Stimulated activated CD8-positive, alpha-beta memory T cell treated with anti-CD3 and anti-CD28 coated beads, Interleukin-15, amount 100 ng/mL, for 1 hour (primary cell): ENCODE results near the gene TAF3.

Experiments
- DNase-seq: peaks from one replicate; pipeline ENCODE4 v3.0.0-alpha.2; 2020; ENCODE audit warnings: low read depth

TAF3 gene

DNA sequence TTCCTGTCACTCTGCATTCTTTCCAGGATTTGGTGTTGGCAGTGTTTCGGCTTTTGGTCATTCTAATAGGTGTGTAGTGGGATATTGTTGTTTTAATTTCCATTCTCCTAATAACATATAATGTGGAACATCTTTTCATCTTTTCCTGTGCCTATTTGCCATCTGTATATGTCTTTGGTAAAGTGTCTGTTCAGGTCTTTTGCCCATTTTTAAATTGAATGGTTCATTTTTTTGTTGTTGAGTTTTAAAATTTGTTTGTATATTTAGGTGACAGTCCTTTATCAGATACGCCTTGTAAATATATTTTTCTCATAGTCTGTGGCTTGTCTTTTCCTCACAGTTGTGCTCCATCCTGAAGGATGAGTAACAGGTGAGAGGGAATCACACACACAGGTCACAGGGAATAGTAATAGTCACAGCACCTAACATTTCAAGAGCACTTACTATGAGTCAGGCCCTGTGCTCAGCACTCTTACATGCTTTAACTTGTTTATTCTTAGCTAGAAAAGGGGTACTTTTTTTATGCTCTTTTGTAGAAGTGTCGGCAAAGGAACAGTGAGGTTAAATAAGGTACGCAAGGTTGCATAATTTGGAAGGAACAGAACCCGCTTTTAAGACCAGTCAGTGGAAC lies 119.1 kb downstream of the TAF3 start:
- DNase-seq, result no peak

DNA sequence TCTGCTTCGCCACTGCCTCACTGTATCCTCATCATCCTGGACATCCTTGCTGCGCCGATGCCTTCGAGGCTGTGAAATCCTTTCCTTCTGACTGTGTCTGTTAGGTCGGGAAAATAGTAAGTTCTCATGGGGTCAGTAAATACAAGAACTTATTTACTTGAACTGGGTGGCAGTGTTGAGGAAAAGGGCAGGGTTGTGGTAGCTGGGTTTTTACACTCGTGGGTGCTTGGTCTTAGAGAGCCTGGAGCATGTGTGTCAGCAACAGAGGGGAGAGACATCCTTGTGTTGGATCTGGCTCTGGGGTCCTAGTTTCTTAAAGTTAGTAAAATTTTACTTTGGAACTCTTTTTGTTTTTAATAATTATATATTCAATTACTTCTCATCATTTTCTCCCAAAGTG lies 123.3 kb downstream of the TAF3 start:
- no peak for DNase-seq

DNA sequence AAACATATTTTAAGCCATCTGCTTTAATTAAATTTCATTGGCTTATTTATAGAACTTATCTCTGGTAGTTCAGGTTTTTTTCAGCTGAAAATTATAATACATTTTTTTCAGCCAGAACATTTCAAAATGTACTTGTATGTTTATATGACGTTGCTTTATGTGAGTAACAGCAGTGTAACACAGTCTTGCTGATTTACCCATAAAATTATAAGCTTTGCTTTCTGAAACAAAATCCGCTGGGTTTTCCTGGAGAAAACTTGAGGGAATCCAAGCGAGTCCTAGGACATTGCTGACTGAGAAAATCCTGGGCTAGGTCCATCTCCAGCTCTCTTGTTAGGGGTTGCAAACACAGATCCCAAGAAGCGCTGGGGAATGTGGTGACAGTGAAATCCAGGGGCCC lies 124.0 kb downstream of the TAF3 start:
- no peak for DNase-seq

DNA sequence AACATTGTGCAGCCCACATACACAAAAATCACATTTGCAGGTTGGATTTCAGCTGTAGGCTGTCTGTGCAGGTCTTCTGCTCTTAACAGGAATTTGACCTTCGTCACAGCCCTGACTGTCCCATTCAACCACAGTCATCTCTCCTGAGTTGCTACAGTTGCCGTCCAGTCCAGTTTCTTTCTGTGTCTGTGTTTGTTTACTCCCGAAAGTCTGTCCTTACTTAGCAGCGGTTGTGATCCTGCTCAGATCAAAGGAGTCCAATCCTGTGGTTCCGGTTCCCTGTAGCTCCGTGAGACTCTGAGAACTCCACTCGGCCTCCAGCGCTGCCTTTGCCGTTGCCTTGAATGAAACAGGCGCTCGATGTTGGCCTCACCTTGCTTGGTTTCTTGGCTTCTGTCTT lies 124.6 kb downstream of the TAF3 start:
- no peak for DNase-seq

DNA sequence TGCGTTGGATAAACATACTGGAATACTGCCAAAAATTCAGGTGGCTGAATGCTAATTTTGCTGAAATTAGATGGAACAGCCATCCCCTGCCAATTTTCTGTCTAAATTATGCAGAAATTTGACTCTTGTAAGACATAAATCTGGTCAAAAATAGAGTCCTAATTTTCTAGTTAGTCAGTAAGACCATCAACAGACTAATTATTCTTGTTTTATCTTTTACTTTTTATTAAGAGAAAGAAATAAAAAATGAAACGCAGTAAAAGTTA lies 125.8 kb downstream of the TAF3 start:
- no peak for DNase-seq

DNA sequence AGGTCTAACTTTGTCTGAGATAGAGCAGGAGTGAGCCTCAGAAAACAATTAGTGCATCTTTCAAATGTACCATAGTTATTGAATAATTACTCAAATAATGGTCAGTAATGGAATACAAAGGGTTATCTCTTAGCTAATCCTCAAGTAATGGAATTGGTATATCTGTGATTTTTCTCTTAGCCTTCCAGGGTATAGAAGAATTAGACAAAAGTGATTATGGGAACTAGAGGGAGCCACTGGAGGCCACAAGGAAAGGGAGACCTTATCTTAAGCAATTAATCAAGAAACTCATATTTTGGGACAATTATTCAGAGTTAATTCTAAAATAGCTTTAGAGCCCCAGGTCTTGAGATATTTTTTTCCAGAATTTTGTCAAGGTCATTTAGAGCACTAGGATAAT lies 126.2 kb downstream of the TAF3 start:
- no peak for DNase-seq

DNA sequence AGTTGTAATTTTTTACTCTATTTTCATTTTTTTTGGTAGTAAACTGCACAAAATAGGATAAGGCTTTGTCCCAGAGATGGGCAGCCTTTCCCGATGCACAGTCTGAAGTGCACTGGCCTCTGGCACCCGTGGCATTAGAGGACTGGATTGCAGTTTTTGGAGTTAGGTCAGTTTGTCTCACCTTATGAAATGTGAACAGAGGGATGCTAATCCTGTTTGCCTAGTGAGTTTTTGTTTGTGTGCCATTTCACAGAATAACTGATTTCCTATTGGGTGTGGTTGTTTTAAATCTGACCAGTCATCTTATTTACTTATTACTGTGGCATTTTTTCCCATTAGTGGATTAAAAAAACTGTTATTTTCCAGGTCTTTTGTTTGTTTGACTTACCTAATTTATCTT lies 126.7 kb downstream of the TAF3 start:
- no peak for DNase-seq

DNA sequence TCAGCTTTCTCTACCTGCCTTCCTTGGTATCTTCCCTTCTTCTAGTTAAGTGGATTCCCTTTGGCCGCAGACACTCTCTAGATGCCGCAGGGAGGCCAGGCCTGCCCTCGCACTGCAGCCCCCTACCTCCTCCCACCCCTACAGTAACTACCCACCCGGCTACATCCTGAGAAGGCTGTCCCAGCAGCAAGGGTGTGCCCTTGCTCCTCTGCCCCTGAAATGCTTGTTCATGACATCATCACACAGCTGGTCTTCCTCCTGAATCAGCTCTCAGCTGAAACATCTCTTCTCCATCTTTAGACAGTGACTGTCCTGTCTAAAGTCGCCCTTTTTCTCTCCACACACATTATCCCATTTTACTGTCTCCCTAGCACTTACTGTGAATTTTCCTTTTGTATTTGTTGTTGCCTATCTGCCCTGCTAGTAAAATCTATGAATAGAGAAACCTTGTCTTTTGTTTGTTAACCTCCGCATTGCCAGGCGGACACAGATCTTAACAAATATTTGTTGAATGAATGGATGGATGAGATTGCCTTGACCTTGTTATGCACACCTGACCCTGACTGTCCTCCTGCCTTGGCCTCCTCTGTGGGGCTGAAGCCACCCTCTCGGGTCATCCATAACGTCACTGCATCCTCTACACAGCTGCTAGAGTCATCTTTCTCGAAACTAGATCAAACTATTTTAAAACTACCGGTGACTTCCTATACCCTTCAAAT lies 127.3 kb downstream of the TAF3 start:
- no peak for DNase-seq

DNA sequence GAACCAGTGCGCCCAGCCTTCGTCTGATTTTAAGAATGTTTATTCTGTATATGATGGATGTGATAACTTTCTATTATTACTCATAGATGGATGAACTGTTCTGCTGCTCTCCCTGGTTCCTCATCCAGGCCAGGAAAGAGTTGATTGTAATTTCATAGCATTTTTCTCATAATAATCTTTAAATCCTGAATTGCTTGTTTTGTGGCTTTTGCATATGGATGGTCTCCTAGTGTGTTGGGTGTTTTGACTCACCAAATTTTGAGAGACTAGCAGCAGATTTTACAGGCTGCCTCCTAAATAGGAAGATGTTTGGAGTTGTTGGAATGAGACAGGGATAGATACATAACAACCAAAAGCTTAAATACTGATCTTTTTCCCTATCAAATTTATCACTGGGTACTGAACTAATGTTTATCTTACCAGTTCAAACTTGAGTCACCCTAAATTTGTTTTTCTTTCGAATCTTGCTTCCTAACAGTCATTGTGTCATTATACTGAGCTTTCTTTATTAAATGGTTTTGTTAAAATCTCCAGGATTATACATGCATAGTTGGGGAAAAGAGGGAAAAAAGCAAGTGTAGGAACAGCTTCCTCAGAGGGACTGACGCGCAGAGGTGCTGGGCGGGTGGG lies 130.2 kb downstream of the TAF3 start:
- no peak for DNase-seq

DNA sequence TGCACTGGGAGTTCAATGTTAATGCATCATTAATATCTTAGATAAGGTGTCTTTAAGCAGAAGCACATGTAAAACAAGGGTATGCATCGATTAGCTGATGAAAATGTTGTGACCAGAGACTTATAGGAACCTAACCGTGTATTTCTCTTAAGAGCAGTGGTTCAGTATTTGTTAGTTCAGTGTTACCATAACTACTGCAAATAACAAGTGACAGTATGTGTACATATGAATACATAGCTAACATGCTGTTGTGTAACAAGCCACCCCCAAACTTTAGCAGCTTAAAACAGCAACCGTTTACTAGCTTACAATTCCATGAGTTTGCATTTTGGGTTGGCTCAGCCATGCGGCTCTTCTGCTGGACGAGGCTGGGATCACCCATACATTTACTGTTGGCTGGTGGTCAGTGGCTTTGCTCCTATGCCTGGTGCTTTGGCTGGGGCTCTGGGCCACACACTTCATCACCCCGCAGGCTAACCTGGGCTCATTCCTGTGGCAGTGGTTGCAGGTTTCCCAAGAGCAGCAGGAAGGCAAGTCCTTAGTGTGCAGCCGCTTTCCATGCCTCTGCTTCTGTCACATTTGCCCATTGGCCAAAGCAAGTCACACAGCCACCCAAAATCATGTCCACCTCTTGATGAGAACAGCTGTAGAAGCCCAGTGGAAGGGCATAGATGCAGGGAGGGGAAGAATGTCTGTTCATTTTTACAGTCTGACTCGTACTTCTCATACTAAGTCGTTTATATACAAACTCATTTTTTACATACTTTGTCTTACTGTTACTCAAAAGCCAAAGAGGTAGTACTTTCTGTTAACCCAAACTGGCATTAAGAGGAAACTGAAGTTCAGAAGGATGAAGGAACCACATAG lies 132.9 kb downstream of the TAF3 start:
- DNase-seq, result no peak

DNA sequence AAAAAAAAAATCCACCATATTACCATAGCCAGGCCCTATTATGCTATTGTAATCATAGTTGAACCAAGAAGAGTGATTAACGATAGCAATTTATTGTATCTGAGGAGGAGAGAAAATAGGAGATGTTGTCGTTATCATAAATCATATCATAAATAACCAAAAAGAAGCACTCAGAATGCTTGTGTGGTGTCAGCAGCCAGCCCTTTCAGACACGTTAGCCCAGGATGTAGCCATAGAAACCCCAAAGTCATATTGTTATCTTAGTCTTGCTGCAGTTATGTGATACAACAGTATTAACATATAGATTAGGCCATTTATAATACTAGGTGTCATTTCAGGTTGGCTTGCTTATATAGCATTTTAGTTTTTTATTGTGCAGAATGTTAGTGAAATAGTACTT lies 134.0 kb downstream of the TAF3 start:
- DNase-seq, result no peak

DNA sequence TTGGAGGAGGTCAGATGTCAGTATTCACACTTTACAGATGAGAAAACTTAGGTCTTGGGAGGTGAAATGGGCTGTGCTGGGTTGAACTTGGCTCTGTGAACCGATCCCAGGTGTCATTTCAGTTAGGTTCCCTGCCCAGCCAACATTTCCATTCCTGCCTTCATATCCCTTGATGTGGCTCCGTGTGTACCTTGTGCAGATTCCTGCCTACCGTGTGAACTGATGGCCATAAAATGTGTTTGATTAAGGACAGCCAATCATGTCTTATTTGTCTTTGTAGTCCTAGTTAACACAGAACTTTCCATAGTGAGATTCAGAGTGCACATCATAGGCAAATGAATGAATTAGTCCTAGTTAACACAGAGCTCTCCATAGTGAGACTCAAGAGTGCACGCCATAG lies 135.1 kb downstream of the TAF3 start:
- DNase-seq, result no peak

DNA sequence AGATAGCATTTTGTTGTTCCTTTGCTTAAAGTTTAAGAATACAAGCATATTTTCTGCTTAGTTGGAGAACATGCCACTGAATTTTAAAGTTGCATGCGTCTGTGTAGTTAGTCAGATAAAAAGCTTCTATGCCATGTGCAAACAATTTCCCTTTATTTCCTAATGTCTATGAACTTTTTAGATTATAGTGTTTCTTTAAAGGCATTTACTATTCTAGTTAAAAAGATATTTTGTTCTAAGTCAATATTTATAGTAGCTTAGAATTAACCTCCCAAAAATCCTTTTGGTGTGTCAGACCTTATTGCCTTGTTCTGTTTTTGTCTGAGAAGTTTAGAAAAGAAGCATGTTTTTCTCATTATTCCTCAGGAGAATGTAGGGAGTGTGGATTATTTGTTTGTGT lies 137.1 kb downstream of the TAF3 start:
- DNase-seq, result no peak

DNA sequence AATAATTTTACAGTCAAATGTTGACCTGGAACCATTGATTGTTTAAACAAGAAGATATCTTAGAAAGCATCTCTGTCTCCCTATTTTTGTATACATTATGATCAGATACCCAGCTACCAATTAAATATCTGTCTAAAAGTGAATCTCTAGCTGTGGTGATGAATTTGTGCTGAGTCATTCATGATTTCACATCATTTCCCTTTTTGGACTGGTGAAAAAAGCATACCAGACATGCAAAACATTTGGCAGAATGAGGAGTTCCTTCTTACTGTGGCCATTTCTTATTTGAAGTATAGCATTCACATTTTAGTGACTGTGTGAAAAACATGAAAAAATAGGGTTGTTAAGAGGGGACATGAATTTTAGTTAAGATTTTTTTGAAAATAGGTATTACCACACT lies 138.2 kb downstream of the TAF3 start:
- no peak for DNase-seq

DNA sequence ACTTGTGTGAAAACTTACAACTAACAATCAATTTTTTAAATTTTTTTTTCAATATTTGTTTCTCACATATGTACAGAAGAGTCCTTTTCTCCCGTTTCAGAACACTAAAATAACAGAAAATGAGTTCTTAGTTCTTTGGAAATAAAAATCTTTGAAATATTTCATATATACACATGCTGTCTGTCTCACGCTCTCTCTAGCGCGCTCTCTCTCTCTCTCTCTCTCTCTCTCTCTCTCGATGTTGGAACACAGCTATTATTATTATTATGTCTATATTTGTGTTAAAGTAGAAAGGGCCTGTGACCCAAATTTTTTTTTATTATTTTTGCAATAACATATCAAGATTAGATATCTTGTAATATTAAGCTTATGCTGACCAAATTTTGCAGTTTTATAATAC lies 139.3 kb downstream of the TAF3 start:
- no peak for DNase-seq

DNA sequence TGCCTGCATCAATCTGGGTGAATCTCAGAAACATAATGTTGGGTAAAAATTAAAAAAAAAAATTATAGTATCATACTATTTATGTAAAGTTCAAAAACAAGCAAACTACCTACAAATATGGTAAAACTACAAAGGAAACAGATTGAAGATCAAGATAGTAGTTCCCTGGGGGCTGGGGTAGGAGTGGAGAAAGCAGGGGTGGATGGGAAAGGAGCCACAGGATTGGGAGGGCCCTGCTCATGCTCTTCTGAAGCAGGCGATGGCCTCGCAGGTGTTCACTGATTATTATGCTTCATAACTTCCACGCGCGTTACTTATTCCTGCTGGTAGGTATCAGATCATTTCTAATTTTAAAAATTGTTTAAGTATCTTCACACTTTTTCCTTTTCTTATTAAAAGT lies 140.1 kb downstream of the TAF3 start:
- DNase-seq, result no peak

DNA sequence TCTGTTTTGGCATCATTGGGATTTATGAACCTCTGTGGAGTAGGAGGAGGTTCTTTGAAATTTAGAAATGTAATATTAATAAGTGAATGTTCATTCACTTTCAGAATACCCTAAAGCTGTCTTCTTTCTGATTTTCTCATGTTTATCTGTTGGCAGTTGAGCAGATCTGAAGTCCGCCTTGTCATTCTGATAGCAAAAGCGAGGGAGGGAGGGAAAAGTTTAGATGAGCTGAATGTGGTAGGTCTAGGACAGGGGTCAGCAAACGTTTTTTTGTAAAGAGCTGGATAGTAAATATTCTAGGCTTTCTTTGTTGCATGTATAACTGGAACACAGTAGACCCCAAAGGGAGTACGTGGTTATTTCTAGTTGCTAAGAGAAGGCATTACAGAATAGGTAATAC lies 141.8 kb downstream of the TAF3 start:
- DNase-seq, result no peak

DNA sequence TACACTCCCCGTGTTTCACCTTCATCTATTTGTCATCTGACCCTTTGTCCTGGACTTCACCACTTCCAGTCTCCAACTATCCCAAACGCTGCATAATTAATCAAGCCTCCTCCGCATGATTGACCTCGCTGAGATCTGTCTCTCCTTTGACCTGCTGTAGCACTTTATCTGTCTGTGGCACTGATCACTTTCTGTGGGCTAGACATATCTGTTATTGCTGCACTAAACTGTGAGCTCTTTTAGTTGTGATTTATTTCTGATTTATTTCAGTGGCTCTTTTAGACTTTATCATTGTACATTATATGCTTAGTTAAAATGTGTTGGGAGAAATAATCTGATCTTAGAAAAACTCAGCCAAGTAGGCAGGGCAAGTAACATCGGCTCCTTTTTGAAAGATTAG lies 144.3 kb downstream of the TAF3 start:
- no peak for DNase-seq

DNA sequence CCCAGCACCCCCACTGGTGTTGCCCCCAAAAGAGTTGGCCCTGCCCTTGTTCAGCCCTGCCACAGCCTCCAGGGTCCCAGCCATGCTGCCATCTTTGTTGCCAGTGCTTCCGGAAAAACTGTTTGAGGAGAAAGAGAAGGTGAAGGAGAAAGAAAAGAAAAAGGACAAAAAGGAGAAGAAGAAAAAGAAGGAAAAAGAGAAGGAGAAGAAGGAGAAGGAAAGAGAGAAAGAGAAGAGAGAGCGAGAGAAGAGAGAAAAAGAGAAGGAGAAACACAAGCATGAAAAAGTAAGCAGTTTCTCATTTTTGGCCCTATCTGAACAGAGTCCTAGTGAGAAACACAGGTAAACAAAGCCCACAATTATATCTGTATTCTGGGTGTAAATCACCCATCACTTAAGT lies 147.2 kb downstream of the TAF3 start:
- DNase-seq, result no peak

DNA sequence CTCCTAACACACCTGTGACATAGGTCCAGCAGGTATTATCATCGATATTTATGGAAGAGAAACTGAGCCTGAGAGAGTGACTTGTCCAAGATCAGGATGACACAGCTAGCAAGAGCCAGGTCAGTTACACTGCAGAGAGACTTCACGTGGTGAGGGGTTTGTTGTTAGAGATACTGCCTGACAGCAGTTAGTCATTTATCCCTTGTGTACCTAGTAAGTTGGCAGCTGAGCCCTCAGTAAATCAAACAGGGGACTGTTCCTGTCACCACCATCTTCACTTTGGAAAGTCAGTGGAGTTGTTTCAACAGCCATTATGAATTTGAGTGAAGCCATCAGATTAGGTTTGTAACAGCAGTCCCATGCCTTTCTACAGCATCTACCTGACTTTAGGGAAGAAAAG lies 148.7 kb downstream of the TAF3 start:
- no peak for DNase-seq

DNA sequence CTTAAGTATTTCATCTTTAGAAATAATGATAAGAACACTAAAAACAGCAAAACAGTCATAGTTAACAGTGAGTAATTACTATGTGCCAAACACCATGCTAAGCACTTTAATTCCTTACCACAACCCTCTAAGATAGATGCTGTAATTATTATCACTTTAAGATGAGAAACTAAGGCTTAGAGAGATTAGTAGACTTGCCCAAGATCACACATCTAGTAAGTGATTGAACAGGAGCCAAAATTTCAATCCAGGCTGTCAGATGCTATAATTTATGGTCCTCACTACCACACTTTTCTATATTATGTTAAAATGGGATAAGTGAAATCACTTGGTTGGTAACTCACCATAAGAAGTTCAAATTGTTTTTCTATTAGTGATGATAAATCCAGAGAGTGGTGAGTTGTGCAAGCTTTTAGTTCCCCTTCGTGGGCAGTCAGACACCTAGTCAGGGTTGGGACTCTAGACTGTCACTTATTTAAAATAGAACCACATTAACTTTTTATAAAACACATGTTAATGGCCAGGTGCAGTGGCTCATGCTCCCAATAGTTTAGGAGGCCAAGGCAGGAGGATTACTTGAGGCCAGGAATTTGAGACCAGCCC lies 150.3 kb downstream of the TAF3 start:
- no peak for DNase-seq

DNA sequence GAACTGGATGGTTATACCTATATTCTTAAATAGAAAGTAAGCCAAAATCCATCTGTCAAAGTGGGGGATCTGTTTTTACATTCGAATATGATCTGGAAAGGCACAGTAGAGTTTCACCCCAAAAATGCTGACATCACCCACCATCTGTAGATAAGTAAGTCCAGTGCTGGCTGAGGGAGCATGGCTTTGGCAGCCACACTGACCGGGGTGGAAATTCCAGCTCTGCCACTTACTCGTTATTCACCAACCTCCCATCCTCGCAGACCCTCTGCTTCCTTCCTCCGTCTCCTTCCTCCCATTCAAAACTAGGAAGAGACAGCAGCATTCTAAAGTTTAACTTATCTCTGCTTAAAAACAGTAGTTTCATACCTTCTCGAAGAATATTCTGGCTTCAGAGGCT lies 151.3 kb downstream of the TAF3 start:
- DNase-seq, result no peak

DNA sequence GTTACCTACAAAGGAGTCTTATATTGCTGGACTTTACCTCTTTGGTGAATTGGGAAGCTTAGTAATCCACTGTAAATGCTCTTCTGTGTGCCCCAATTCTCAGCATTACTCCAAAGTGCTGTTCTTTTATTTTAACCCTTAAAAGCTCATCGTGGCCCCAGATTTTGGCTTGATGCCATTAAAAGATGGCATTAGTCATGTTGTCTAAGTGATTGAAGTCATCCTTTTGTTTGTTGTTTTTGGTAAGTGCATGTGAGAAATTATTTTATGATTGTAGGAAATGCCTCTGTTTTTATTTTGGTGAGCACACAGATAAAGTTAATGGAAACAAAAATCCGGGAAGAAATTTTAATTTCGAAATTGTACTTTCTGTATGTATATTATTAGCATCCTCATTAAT lies 153.6 kb downstream of the TAF3 start:
- no peak for DNase-seq
